HG03432 (cell line): ENCODE results near the gene GOLGB1.
A peak's percentile ranks its signal among the peaks of the same experiment; 100 is the strongest.
"Not testable (repeated sequence)": the region's sequence is repeated elsewhere in the genome, so short reads cannot be mapped to it uniquely, and the experiment has no call there.

ENCODE experiments used
- ATAC-seq: cut with Tn5 transposase; IDR thresholded peaks from one replicate; pipeline ENCODE4 v1.9.1; 2021; ENCODE audit warnings: mild to moderate bottlenecking, moderate library complexity; ENCODE audit not compliant: unreplicated experiment

GOLGB1 gene

GRCh38 chr3:121690777-121691405 lies 58.6 kb downstream of the GOLGB1 start:
- ATAC-seq: peak; percentile 80

- ATAC-seq: not testable (repeated sequence)
These were observed 60.8 kb downstream of the GOLGB1 start for GRCh38 chr3:121688747-121689146.

GRCh38 chr3:121681792-121682191 lies 67.7 kb downstream of the GOLGB1 start:
- no peak for ATAC-seq

- ATAC-seq: no peak
These were observed 72.4 kb downstream of the GOLGB1 start for GRCh38 chr3:121677141-121677540.

- no peak for ATAC-seq
These were observed 78.9 kb downstream of the GOLGB1 start for GRCh38 chr3:121670676-121671075.

- ATAC-seq: no peak
These were observed 82.2 kb downstream of the GOLGB1 start for GRCh38 chr3:121667333-121667732.

- no peak for ATAC-seq
These were observed 84.1 kb downstream of the GOLGB1 start for GRCh38 chr3:121665488-121665887.

GRCh38 chr3:121663171-121663847 lies 86.2 kb downstream of the GOLGB1 start:
- no peak for ATAC-seq

GRCh38 chr3:121662742-121663141 lies 86.8 kb downstream of the GOLGB1 start:
- no peak for ATAC-seq

GRCh38 chr3:121661376-121661775 lies 88.2 kb downstream of the GOLGB1 start:
- ATAC-seq: no peak

GRCh38 chr3:121660356-121661171 lies 89.0 kb downstream of the GOLGB1 start, which contains the start of gene HCLS1:
TSS of gene HCLS1 (minus strand) at chr3:121660903. CDS start at chr3:121658347, 2,556 bp downstream.
- peak; percentile 89 for ATAC-seq

- no peak for ATAC-seq
These were observed 90.0 kb downstream of the GOLGB1 start for GRCh38 chr3:121659586-121659985.

GRCh38 chr3:121658716-121659435 lies 90.7 kb downstream of the GOLGB1 start:
- no peak for ATAC-seq

- peak; percentile 90 for ATAC-seq
These were observed 94.8 kb downstream of the GOLGB1 start for GRCh38 chr3:121654493-121655385.

- no peak for ATAC-seq
These were observed 97.9 kb downstream of the GOLGB1 start for GRCh38 chr3:121651684-121652083.

GRCh38 chr3:121649645-121650044 lies 99.9 kb downstream of the GOLGB1 start:
- no peak for ATAC-seq

- ATAC-seq: no peak
These were observed 101.2 kb downstream of the GOLGB1 start for GRCh38 chr3:121648219-121648958.

- no peak for ATAC-seq
These were observed 104.5 kb downstream of the GOLGB1 start for GRCh38 chr3:121645054-121645453.

- ATAC-seq: no peak
These were observed 106.8 kb downstream of the GOLGB1 start for GRCh38 chr3:121642601-121643314.
